Glutamatergic neuron (in vitro differentiated cells): ENCODE results near the gene CHRM1. TPM values are rescaled to one million over a fixed set of nuclear protein-coding genes. Genes with fewer than 3 reads are reported as not detected.

ENCODE experiments used
- DNase-seq: peaks from one replicate; pipeline ENCODE4 v3.0.0; 2022
- H3K27ac Mint-ChIP-seq: one replicate; pipeline ENCODE4 v1.8.0; 2020; ENCODE audit warnings: mild to moderate bottlenecking, mixed read lengths, inconsistent platforms; ENCODE audit not compliant: unreplicated experiment
- H3K27me3 Mint-ChIP-seq: one replicate; pipeline ENCODE4 v1.8.0; 2020; ENCODE audit warnings: mild to moderate bottlenecking, moderate library complexity, mixed read lengths, inconsistent platforms; ENCODE audit not compliant: unreplicated experiment
- H3K36me3 Mint-ChIP-seq: one replicate; pipeline ENCODE4 v1.8.0; 2020; ENCODE audit warnings: mild to moderate bottlenecking, mixed read lengths, inconsistent platforms; ENCODE audit not compliant: unreplicated experiment
- H3K4me1 Mint-ChIP-seq: one replicate; pipeline ENCODE4 v1.8.0; 2020; ENCODE audit warnings: mild to moderate bottlenecking, low read depth, mixed read lengths, inconsistent platforms; ENCODE audit not compliant: unreplicated experiment
- H3K4me3 Mint-ChIP-seq: one replicate; pipeline ENCODE4 v1.8.0; 2020; ENCODE audit warnings: mild to moderate bottlenecking, mixed read lengths, inconsistent platforms; ENCODE audit not compliant: unreplicated experiment
- H3K9me3 Mint-ChIP-seq: one replicate; pipeline ENCODE4 v1.8.0; 2020; ENCODE audit warnings: mild to moderate bottlenecking, moderate library complexity, mixed read lengths, inconsistent platforms; ENCODE audit not compliant: unreplicated experiment
- CTCF ChIP-seq: fragments of 200-600 bp; sonication (generic); IDR thresholded peaks from one replicate; pipeline ENCODE4 v1.5.0; 2021; ENCODE audit not compliant: partially characterized antibody, unreplicated experiment
- total RNA-seq: library from RNA; stranded (reverse); fragmentation: NEBNext Ultra II Directional; extraction: Animal tissue kit (Norgen Biotek cat#: 25700); gene quantifications from one replicate; pipeline ENCODE4 v1.2.1, GENCODE V29; 2021; ENCODE audit not compliant: unreplicated experiment

The CHRM1 gene
- total RNA-seq, 1 donor from 2014 or later, result not detected

- no peaks in the 10 kb centered on the region for H3K36me3 Mint-ChIP-seq
- H3K4me1 Mint-ChIP-seq, result no peaks in the 10 kb centered on the region
- no peak overlapping the region for H3K27ac Mint-ChIP-seq
- H3K4me3 Mint-ChIP-seq, result no peak overlapping the region
- H3K9me3 Mint-ChIP-seq, result peaks cover 3% of the 10 kb centered on the region
- DNase-seq, result no peak
- TF ChIP-seq CTCF, result no peak
- H3K27me3 Mint-ChIP-seq, result peaks cover 3% of the 10 kb centered on the region
Observed at GRCh38 chr11:62898027-62898426, 23.1 kb downstream of the CHRM1 start.

GRCh38 chr11:62897311-62897710 is 23.9 kb downstream of the CHRM1 start:
- no peak overlapping the region for H3K4me3 Mint-ChIP-seq
- DNase-seq, result no peak
- H3K27ac Mint-ChIP-seq, result no peak overlapping the region
- peaks cover 3% of the 10 kb centered on the region for H3K27me3 Mint-ChIP-seq
- H3K36me3 Mint-ChIP-seq, result no peaks in the 10 kb centered on the region
- no peaks in the 10 kb centered on the region for H3K4me1 Mint-ChIP-seq
- TF ChIP-seq CTCF, result no peak
- H3K9me3 Mint-ChIP-seq, result peaks cover 1% of the 10 kb centered on the region

- H3K9me3 Mint-ChIP-seq, result peaks cover 1% of the 10 kb centered on the region
- TF ChIP-seq CTCF, result no peak
- H3K27me3 Mint-ChIP-seq, result peaks cover 3% of the 10 kb centered on the region
- H3K4me3 Mint-ChIP-seq, result no peak overlapping the region
- H3K4me1 Mint-ChIP-seq, result no peaks in the 10 kb centered on the region
- DNase-seq, result no peak
- H3K27ac Mint-ChIP-seq, result no peak overlapping the region
- H3K36me3 Mint-ChIP-seq, result no peaks in the 10 kb centered on the region
Observed at GRCh38 chr11:62896049-62896448, 25.1 kb downstream of the CHRM1 start.

GRCh38 chr11:62895501-62895900 is 25.7 kb downstream of the CHRM1 start:
- Mint-ChIP-seq H3K4me1 (no peaks in the 10 kb centered on the region), H3K4me3 (no peak overlapping the region), H3K36me3 (no peaks in the 10 kb centered on the region), H3K9me3 (peaks cover 1% of the 10 kb centered on the region), H3K27me3 (peaks cover 3% of the 10 kb centered on the region), H3K27ac (no peak overlapping the region)
- no peak for DNase-seq
- TF ChIP-seq CTCF, result no peak

GRCh38 chr11:62892077-62892922 is 28.9 kb downstream of the CHRM1 start:
- H3K36me3 Mint-ChIP-seq, result peaks cover 9% of the 10 kb centered on the region
- TF ChIP-seq CTCF, result no peak
- no peak overlapping the region for H3K4me3 Mint-ChIP-seq
- no peak for DNase-seq
- no peaks in the 10 kb centered on the region for H3K4me1 Mint-ChIP-seq
- H3K27me3 Mint-ChIP-seq, result peaks cover 5% of the 10 kb centered on the region
- H3K27ac Mint-ChIP-seq, result no peak overlapping the region
- H3K9me3 Mint-ChIP-seq, result peaks cover 11% of the 10 kb centered on the region
